Activated CD8-positive, alpha-beta T cell treated with anti-CD3 and anti-CD28 coated beads for 36 hours (primary cell): ENCODE results near the gene AHI1. TPM values are rescaled to one million over a fixed set of nuclear protein-coding genes. Genes with fewer than 3 reads are reported as not detected.

Source experiments
- ATAC-seq: fragments of 200-7000 bp; cut with Tn5 transposase; one replicate; pipeline ENCODE4 v1.10.0; 2021; ENCODE audit warnings: mild to moderate bottlenecking, moderate library complexity
- CTCF ChIA-PET: fragments of 350-600 bp; sonication (Branson Sonifier 250); formaldehyde crosslinking; loops from one replicate; lab custom pipeline; 2021; ENCODE audit warnings: antibody characterized with exemption; lab: Charles Lee
- POLR2A ChIA-PET: fragments of 350-600 bp; sonication (Branson Sonifier 250); formaldehyde crosslinking; loops from one replicate; lab custom pipeline; 2021; ENCODE audit warnings: antibody characterized with exemption; lab: Charles Lee
- DNase-seq: peaks from one replicate; pipeline ENCODE4 v3.0.0-alpha.2; 2020
- H3K27ac Mint-ChIP-seq: one replicate; pipeline ENCODE4 v1.8.0; 2021; ENCODE audit warnings: mild to moderate bottlenecking, mixed read lengths
- H3K27me3 Mint-ChIP-seq: one replicate; pipeline ENCODE4 v1.8.0; 2021; ENCODE audit warnings: mixed read lengths
- H3K36me3 Mint-ChIP-seq: one replicate; pipeline ENCODE4 v1.8.0; 2021; ENCODE audit warnings: low read depth, mixed read lengths
- H3K4me1 Mint-ChIP-seq: one replicate; pipeline ENCODE4 v1.8.0; 2021; ENCODE audit warnings: low read depth, mixed read lengths
- H3K4me3 Mint-ChIP-seq: one replicate; pipeline ENCODE4 v1.8.0; 2021; ENCODE audit warnings: mild to moderate bottlenecking, moderate library complexity, mixed read lengths
- H3K9me3 Mint-ChIP-seq: one replicate; pipeline ENCODE4 v1.8.0; 2021; ENCODE audit warnings: mixed read lengths
- CTCF ChIP-seq: fragments of 200-600 bp; IDR thresholded peaks from one replicate; pipeline ENCODE4 v1.8.0; 2022; ENCODE audit warnings: antibody characterized with exemption, mild to moderate bottlenecking
- intact Hi-C: fragments of 100-400 bp; cut with micrococcal nuclease; formaldehyde crosslinking; loops from one replicate; pipeline ENCODE4 v1.10.0; 2022
- total RNA-seq, 2 experiments: library from RNA; stranded (reverse); gene quantifications; one replicate each; pipeline ENCODE4 v1.2.3, GENCODE V29; 2021

AHI1 gene
- total RNA-seq, 2 experiments from 2014 or later: 32.1 to 33.3 TPM

- peak; percentile 82 for DNase-seq
- ChIA-PET CTCF (interaction anchor here (0.7 to 2.8 kb wide), 6 partner anchors 14 to 689 kb away, joined by 3 to 20 read pairs (median 6); no protein-coding TSS in a partner anchor), POLR2A (interaction anchor here (1.3 kb wide), 3 partner anchors 40 to 131 kb away, joined by 3 to 4 read pairs (median 4); partner anchors contain the start of gene AHI1)
- Mint-ChIP-seq H3K4me3 (no peak overlapping the region), H3K27me3 (peaks cover 2% of the 10 kb centered on the region), H3K9me3 (no peaks in the 10 kb centered on the region), H3K27ac (peak overlapping the region; percentile 77), H3K36me3 (peaks cover 3% of the 10 kb centered on the region), H3K4me1 (peaks cover 33% of the 10 kb centered on the region)
- no peak for TF ChIP-seq CTCF
- ATAC-seq: peak; percentile 90
- intact Hi-C loops: loop anchor here (2.0 to 5.0 kb wide), 6 partner anchors 39 to 689 kb away; no protein-coding TSS in a partner anchor
These were observed 40.3 kb upstream of the AHI1 start for GRCh38 chr6:135537741-135538301.

- Mint-ChIP-seq H3K4me1 (peaks cover 33% of the 10 kb centered on the region), H3K27ac (peak overlapping the region; percentile 70), H3K9me3 (no peaks in the 10 kb centered on the region), H3K36me3 (peaks cover 3% of the 10 kb centered on the region), H3K4me3 (no peak overlapping the region), H3K27me3 (peaks cover 2% of the 10 kb centered on the region)
- ATAC-seq (no peak), DNase-seq (peak; percentile 18)
- intact Hi-C loops: loop anchor here (2.0 to 5.0 kb wide), 6 partner anchors 41 to 691 kb away; no protein-coding TSS in a partner anchor
- TF ChIP-seq CTCF: peak; percentile 87
- ChIA-PET POLR2A (interaction anchor here (1.6 kb wide), 1 partner anchor 51 kb away, joined by 3 read pairs; no protein-coding TSS in a partner anchor), CTCF (interaction anchor here (0.5 to 2.8 kb wide), 52 partner anchors 9 to 781 kb away, joined by 3 to 35 read pairs (median 5); no protein-coding TSS in a partner anchor)
These were observed 38.5 kb upstream of the AHI1 start for GRCh38 chr6:135535989-135536414.

DNA sequence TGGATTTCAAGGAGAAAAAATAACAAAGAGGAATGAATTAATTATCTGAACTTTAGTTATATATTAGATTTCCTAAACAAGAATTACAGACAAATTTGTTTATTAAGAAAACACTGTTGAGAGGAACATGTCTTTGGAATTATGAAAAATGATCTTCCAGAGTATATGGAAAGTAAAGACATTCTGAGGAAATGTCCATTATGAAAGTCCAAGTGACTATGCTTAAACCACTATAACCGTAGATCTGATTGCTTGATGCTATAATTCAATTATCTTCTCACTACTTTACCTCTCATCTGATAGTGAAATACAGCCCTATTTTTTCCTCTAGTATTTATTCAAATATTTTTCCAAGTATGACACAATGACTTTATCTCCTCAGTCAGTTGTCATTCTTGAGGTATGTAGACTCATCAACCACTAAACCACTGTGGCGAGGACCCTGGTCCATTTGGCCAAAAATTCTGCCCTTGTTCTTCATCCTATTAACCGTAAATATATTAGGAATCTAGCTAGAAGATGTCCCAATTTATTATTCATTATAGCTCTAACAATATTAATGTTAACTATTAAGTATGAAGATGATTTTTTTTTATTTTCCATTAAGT, 37.3 kb upstream of the AHI1 start:
- no peaks in the 10 kb centered on the region for H3K9me3 Mint-ChIP-seq
- ChIA-PET CTCF (interaction anchor here (0.8 to 2.8 kb wide), 35 partner anchors 15 to 692 kb away, joined by 3 to 35 read pairs (median 5); no protein-coding TSS in a partner anchor), POLR2A (interaction anchor here (1.6 kb wide), 1 partner anchor 52 kb away, joined by 3 read pairs; no protein-coding TSS in a partner anchor)
- H3K27me3 Mint-ChIP-seq: peaks cover 2% of the 10 kb centered on the region
- no peak for ATAC-seq
- peaks cover 3% of the 10 kb centered on the region for H3K36me3 Mint-ChIP-seq
- no peak overlapping the region for H3K27ac Mint-ChIP-seq
- peaks cover 28% of the 10 kb centered on the region for H3K4me1 Mint-ChIP-seq
- H3K4me3 Mint-ChIP-seq: no peak overlapping the region
- no peak for DNase-seq
- intact Hi-C loops: loop anchor here (5.0 kb wide), 5 partner anchors 42 to 372 kb away; no protein-coding TSS in a partner anchor
- TF ChIP-seq CTCF: no peak

DNA sequence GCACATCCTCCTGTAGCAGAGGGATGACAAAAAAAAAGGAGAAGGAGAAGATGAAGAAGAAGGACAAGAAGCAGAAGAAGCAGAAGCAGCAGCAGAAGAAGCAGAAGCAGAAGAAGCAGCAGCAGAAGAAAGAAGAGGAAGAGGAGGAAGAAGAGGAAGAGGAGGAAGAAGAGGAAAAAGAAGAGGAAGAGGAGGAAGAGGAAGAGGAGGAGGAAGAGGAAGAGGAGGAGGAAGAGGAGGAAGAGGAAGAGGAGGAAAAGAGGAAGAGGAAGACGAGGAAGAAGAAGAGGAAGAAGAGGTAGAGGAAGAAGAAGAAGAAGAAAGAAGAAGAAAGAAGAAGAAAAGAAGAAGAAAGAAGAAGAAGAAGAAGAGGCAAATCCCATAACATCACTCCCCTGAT, 35.0 kb upstream of the AHI1 start:
- H3K27me3 Mint-ChIP-seq: no peaks in the 10 kb centered on the region
- no peaks in the 10 kb centered on the region for H3K36me3 Mint-ChIP-seq
- H3K4me1 Mint-ChIP-seq: peaks cover 16% of the 10 kb centered on the region
- ATAC-seq: no peak
- no peak overlapping the region for H3K27ac Mint-ChIP-seq
- CTCF ChIA-PET: no interaction called here
- intact Hi-C loops: no loop called here
- H3K9me3 Mint-ChIP-seq: no peaks in the 10 kb centered on the region
- no peak overlapping the region for H3K4me3 Mint-ChIP-seq
- no peak for TF ChIP-seq CTCF
- DNase-seq: no peak
- POLR2A ChIA-PET: no interaction called here
